ENCODE results near the gene GOLGA7B. TPM values are rescaled to one million over a fixed set of nuclear protein-coding genes. Genes with fewer than 3 reads are reported as not detected.
A peak's percentile ranks its signal among the peaks of the same experiment; 100 is the strongest.

GOLGA7B gene
- total and polyA plus RNA-seq, 9 of the 15 experiments (the other 6 are each of a cell fraction or from before 2014, with no cell fraction given) = 0.03 to 0.07 (median 0.04) TPM; not detected in 3

DNA sequence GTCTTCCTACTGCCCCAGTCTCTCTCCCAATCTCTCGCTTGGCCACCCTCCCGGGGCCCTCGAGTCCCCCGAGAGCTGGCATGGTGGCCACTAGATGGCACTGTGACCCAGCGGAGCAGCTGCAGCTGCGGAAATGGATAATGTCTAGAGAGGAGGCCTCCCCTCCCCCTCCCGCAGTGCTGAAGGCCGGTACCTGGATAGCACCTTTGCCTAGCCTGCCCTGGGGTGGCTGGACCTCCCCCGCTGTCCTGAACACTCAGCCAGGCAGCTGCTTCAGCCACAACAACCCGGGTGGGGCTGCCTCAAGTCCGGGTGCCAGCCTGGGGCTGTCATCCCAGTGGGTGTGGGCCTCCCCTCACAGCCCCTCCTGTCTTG is 65.2 kb downstream of the GOLGA7B start (continued):
- TF ChIP-seq, protein P1, sequence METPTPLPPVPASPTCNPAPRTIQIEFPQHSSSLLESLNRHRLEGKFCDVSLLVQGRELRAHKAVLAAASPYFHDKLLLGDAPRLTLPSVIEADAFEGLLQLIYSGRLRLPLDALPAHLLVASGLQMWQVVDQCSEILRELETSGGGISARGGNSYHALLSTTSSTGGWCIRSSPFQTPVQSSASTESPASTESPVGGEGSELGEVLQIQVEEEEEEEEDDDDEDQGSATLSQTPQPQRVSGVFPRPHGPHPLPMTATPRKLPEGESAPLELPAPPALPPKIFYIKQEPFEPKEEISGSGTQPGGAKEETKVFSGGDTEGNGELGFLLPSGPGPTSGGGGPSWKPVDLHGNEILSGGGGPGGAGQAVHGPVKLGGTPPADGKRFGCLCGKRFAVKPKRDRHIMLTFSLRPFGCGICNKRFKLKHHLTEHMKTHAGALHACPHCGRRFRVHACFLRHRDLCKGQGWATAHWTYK (CRISPR knock-in tag; IDR thresholded peaks at IDR 0.05) = no peak
- TF ChIP-seq NFXL1 (CRISPR knock-in tag; IDR thresholded peaks at IDR 0.05) (no peak), RB1 (IDR thresholded peaks at IDR 0.05; ENCODE audit: low read depth) (peak; percentile 47; the same call in 1 of the 2 replicates), CREB1 (IDR thresholded peaks at IDR 0.05) (no peak), CREB1 (CRISPR knock-in tag; IDR thresholded peaks at IDR 0.05) (no peak), ETS2 (tag; IDR thresholded peaks at IDR 0.05; ENCODE audit: borderline replicate concordance, poor library complexity, severe bottlenecking) (no peak), ZNF146 (CRISPR knock-in tag; IDR thresholded peaks at IDR 0.05; ENCODE audit: unreplicated experiment) (no peak), IRF2 (CRISPR knock-in tag; IDR thresholded peaks at IDR 0.05) (no peak), CC2D1A (IDR thresholded peaks at IDR 0.05) (0 out of 2 replicates have a peak, but pooled peaks have one; percentile 29), BRD9 (IDR thresholded peaks at IDR 0.05; ENCODE audit: low read depth, partially characterized antibody) (no peak)
- TF ChIP-seq, protein P2, sequence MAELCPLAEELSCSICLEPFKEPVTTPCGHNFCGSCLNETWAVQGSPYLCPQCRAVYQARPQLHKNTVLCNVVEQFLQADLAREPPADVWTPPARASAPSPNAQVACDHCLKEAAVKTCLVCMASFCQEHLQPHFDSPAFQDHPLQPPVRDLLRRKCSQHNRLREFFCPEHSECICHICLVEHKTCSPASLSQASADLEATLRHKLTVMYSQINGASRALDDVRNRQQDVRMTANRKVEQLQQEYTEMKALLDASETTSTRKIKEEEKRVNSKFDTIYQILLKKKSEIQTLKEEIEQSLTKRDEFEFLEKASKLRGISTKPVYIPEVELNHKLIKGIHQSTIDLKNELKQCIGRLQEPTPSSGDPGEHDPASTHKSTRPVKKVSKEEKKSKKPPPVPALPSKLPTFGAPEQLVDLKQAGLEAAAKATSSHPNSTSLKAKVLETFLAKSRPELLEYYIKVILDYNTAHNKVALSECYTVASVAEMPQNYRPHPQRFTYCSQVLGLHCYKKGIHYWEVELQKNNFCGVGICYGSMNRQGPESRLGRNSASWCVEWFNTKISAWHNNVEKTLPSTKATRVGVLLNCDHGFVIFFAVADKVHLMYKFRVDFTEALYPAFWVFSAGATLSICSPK (IDR thresholded peaks at IDR 0.05; ENCODE audit: borderline replicate concordance) = no peak
- TF ChIP-seq, protein P3, sequence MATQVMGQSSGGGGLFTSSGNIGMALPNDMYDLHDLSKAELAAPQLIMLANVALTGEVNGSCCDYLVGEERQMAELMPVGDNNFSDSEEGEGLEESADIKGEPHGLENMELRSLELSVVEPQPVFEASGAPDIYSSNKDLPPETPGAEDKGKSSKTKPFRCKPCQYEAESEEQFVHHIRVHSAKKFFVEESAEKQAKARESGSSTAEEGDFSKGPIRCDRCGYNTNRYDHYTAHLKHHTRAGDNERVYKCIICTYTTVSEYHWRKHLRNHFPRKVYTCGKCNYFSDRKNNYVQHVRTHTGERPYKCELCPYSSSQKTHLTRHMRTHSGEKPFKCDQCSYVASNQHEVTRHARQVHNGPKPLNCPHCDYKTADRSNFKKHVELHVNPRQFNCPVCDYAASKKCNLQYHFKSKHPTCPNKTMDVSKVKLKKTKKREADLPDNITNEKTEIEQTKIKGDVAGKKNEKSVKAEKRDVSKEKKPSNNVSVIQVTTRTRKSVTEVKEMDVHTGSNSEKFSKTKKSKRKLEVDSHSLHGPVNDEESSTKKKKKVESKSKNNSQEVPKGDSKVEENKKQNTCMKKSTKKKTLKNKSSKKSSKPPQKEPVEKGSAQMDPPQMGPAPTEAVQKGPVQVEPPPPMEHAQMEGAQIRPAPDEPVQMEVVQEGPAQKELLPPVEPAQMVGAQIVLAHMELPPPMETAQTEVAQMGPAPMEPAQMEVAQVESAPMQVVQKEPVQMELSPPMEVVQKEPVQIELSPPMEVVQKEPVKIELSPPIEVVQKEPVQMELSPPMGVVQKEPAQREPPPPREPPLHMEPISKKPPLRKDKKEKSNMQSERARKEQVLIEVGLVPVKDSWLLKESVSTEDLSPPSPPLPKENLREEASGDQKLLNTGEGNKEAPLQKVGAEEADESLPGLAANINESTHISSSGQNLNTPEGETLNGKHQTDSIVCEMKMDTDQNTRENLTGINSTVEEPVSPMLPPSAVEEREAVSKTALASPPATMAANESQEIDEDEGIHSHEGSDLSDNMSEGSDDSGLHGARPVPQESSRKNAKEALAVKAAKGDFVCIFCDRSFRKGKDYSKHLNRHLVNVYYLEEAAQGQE (IDR thresholded peaks at IDR 0.05; ENCODE audit: borderline replicate concordance) = peak; percentile 73
- TF ChIP-seq, protein P3 (CRISPR knock-in tag; IDR thresholded peaks at IDR 0.05; ENCODE audit: low read depth) = no peak
- TF ChIP-seq, protein P4, sequence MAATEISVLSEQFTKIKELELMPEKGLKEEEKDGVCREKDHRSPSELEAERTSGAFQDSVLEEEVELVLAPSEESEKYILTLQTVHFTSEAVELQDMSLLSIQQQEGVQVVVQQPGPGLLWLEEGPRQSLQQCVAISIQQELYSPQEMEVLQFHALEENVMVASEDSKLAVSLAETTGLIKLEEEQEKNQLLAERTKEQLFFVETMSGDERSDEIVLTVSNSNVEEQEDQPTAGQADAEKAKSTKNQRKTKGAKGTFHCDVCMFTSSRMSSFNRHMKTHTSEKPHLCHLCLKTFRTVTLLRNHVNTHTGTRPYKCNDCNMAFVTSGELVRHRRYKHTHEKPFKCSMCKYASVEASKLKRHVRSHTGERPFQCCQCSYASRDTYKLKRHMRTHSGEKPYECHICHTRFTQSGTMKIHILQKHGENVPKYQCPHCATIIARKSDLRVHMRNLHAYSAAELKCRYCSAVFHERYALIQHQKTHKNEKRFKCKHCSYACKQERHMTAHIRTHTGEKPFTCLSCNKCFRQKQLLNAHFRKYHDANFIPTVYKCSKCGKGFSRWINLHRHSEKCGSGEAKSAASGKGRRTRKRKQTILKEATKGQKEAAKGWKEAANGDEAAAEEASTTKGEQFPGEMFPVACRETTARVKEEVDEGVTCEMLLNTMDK (IDR thresholded peaks at IDR 0.05; ENCODE audit: borderline replicate concordance, insufficient read depth, low read depth, low read length, poor library complexity, severe bottlenecking) = no peak
- TF ChIP-seq, protein P5, sequence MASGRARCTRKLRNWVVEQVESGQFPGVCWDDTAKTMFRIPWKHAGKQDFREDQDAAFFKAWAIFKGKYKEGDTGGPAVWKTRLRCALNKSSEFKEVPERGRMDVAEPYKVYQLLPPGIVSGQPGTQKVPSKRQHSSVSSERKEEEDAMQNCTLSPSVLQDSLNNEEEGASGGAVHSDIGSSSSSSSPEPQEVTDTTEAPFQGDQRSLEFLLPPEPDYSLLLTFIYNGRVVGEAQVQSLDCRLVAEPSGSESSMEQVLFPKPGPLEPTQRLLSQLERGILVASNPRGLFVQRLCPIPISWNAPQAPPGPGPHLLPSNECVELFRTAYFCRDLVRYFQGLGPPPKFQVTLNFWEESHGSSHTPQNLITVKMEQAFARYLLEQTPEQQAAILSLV (tag; IDR thresholded peaks at IDR 0.05) = no peak

Measured in K562 (cell line).